ENCODE measurements around the gene CORO1A.
"Not testable (repeated sequence)": the region's sequence is repeated elsewhere in the genome, so short reads cannot be mapped to it uniquely, and the experiment has no call there.

- TF ChIP-seq, protein P1, sequence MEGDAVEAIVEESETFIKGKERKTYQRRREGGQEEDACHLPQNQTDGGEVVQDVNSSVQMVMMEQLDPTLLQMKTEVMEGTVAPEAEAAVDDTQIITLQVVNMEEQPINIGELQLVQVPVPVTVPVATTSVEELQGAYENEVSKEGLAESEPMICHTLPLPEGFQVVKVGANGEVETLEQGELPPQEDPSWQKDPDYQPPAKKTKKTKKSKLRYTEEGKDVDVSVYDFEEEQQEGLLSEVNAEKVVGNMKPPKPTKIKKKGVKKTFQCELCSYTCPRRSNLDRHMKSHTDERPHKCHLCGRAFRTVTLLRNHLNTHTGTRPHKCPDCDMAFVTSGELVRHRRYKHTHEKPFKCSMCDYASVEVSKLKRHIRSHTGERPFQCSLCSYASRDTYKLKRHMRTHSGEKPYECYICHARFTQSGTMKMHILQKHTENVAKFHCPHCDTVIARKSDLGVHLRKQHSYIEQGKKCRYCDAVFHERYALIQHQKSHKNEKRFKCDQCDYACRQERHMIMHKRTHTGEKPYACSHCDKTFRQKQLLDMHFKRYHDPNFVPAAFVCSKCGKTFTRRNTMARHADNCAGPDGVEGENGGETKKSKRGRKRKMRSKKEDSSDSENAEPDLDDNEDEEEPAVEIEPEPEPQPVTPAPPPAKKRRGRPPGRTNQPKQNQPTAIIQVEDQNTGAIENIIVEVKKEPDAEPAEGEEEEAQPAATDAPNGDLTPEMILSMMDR (IDR thresholded peaks at IDR 0.05), result not testable (repeated sequence)
- TF ChIP-seq POLR2A (IDR thresholded peaks at IDR 0.05), result not testable (repeated sequence)
Observed at GRCh38 chr16:30209032-30209431, 25.6 kb downstream of the CORO1A start.
